Hepatocyte (in vitro differentiated cells): ENCODE measurements around the gene ADAMTS14.

Source experiments
- EZH2phosphoT487 ChIP-seq: fragments of 200-600 bp; sonication (generic); IDR thresholded peaks from one replicate; pipeline ENCODE4 v1.6.1; 2018; ENCODE audit warnings: antibody characterized with exemption, mild to moderate bottlenecking, low read depth, moderate library complexity; ENCODE audit not compliant: unreplicated experiment, severe bottlenecking
- TF ChIP-seq, protein P1 (sequence below): fragments of 200-600 bp; sonication (generic); IDR thresholded peaks from 2 replicates; pipeline ENCODE4 v1.5.1; 2016; ENCODE audit warnings: antibody characterized with exemption, mild to moderate bottlenecking; ENCODE audit not compliant: poor library complexity

- TF ChIP-seq, protein P1, sequence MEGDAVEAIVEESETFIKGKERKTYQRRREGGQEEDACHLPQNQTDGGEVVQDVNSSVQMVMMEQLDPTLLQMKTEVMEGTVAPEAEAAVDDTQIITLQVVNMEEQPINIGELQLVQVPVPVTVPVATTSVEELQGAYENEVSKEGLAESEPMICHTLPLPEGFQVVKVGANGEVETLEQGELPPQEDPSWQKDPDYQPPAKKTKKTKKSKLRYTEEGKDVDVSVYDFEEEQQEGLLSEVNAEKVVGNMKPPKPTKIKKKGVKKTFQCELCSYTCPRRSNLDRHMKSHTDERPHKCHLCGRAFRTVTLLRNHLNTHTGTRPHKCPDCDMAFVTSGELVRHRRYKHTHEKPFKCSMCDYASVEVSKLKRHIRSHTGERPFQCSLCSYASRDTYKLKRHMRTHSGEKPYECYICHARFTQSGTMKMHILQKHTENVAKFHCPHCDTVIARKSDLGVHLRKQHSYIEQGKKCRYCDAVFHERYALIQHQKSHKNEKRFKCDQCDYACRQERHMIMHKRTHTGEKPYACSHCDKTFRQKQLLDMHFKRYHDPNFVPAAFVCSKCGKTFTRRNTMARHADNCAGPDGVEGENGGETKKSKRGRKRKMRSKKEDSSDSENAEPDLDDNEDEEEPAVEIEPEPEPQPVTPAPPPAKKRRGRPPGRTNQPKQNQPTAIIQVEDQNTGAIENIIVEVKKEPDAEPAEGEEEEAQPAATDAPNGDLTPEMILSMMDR = no peak
- no peak for TF ChIP-seq EZH2phosphoT487
Observed at GRCh38 chr10:70714951-70715350, 42.6 kb downstream of the ADAMTS14 start.
